Amniotic stem cell (primary cell): ENCODE measurements around the gene LYSMD1.
A peak's percentile ranks its signal among the peaks of the same experiment; 100 is the strongest.

ENCODE experiments used
- DNase-seq: peaks from one replicate; lab custom pipeline; 2025; lab: John Stamatoyannopoulos, UW

Gene LYSMD1

GRCh38 chr1:151175863-151176262 is 10.2 kb upstream of the LYSMD1 start, which contains the start of gene TMOD4:
Gene TMOD4 (minus strand): TSS chr1:151175981. CDS start chr1:151174875, 1,106 bp downstream.
- DNase-seq, result no peak

DNA sequence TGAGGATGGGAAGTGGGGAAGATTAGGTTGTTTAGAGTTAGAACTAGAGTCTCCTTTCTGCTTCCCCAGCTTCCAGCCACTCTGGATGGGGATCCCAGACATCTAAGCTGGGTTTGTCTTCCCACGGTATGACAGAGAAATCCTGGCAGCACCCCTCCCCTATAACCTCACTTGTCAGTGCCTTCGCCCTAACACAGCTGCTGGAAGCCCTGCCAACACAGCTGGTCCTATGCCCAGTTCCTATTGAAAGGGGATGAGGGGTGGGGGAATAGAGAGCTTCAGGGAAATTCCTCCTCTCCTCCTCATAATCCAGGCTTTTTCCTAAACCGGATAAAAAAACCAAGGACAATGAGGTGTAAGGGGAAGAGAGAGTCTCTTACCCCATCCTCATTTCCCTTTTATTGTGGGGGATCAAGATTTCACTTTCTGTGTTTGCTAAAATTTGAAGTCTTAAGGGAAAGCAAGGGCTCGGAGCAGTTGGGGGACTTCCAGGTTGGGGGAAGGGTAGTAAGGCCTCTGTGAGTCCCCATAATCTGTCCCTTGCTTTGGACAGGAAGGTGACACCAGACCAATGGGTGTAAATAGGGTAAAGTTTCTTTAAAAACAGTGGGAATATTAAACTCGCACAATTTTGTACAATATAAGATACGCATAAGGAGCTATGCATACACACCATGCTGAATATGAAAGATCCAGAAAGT is 9.5 kb upstream of the LYSMD1 start:
- no peak for DNase-seq

DNA sequence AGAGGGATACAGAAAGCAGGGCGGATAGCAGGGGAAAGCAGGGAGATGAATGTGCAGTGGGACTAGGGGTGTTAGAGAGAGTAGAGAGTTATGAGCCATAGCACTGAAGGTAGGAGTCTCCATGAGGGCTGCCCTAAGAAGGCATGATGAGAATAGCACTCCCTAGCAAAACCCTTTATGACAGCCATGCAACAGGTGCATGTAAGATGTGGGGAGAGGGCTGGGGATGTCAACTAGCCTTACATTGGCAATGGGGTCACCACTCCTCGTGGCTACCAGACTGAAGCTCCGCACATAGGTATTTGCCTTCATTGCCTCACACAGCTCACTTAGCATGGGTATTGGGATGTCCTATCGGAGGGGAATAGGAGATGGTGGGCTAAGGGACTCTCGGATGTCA is 5.5 kb upstream of the LYSMD1 start:
- DNase-seq, result no peak

GRCh38 chr1:151167116-151167515 is 1.4 kb upstream of the LYSMD1 start:
- DNase-seq, result no peak

GRCh38 chr1:151166505-151166956 is 829 bp upstream of the LYSMD1 start:
- peak; percentile 53 for DNase-seq

- DNase-seq, result no peak
Measured at GRCh38 chr1:151165281-151165737, 393 bp downstream of the LYSMD1 start.

- DNase-seq, result no peak
Measured at GRCh38 chr1:151164732-151165280, 896 bp downstream of the LYSMD1 start.

DNA sequence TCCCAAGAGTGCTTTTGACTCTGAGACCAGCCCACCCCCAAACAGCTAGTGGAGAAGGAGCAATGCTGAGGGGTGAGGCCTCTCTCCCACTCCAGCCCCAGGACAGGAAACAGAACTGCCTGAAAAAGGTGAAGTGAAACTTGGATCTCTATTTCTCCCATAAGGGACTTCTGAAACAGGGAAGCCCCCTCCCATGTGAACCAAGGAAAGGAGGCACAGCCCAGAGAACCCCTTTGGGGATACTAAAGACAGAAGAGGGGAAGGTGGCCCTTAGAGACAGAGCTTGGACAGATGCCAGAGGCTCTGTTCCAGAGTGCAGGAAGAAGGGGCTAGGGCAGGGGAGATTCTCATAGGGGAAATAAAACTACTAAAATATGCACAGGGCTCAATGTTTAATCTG is 6.3 kb downstream of the LYSMD1 start:
- DNase-seq, result no peak

GRCh38 chr1:151158751-151159251 is 6.9 kb downstream of the LYSMD1 start:
- DNase-seq, result no peak

GRCh38 chr1:151158326-151158725 is 7.4 kb downstream of the LYSMD1 start:
- no peak for DNase-seq

- no peak for DNase-seq
Measured at GRCh38 chr1:151157067-151157531, 8.6 kb downstream of the LYSMD1 start.

- no peak for DNase-seq
Measured at GRCh38 chr1:151156515-151156819, 9.2 kb downstream of the LYSMD1 start, which contains the start of gene TNFAIP8L2. Gene TNFAIP8L2 (plus strand): TSS chr1:151156649. CDS start chr1:151158698, 2,049 bp downstream.

GRCh38 chr1:151147665-151148064 is 18.0 kb downstream of the LYSMD1 start:
- DNase-seq, result no peak

GRCh38 chr1:151147132-151147503 is 18.6 kb downstream of the LYSMD1 start:
- DNase-seq, result no peak

- DNase-seq, result peak; percentile 84
Measured at GRCh38 chr1:151146412-151147131, 19.1 kb downstream of the LYSMD1 start, which contains the start of gene SEMA6C. Gene SEMA6C (minus strand): TSS chr1:151146631. CDS start chr1:151142621, 4,010 bp downstream.

- DNase-seq, result no peak
Measured at GRCh38 chr1:151146072-151146411, 19.7 kb downstream of the LYSMD1 start.

- no peak for DNase-seq
Measured at GRCh38 chr1:151145304-151146071, 20.2 kb downstream of the LYSMD1 start.

DNA sequence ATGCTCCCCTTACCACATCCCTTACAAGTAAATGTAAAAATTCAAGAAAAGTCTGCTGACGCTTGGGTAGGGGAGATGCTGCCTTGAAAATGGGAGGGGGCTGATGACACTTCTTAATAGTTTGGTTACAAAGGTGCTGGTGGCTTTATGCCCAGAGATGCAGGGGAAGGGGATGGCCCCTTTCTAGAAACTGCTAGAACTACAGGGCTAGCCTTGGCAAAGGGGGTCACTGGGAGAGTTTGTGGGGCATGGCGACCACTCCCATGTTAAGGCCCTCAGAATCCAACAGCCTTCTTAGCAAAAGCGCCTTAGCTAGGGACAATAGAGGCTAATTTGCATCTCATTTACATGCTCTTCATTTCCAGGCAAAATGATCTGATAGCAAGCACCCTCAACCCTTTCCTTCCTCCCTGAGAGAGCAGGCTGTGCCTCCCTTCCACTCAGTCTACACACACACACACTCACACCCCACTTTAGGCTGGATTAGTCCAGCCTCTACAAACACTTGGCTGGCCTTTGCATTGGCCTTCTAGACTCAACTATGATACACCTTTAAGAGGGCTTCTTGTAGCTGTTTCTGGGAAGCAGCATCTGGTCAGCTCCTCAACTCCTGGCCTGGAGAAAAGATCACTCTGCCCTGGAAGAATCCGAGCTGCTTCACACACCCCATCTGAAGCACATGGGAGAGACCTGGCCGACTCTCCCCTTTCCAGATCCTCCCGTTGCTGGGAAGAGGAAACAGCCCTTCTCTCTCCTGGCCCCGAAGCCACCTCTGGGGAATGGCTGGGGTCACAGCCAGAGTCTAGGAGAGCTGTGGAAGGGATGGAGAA is 21.0 kb downstream of the LYSMD1 start:
- no peak for DNase-seq

DNA sequence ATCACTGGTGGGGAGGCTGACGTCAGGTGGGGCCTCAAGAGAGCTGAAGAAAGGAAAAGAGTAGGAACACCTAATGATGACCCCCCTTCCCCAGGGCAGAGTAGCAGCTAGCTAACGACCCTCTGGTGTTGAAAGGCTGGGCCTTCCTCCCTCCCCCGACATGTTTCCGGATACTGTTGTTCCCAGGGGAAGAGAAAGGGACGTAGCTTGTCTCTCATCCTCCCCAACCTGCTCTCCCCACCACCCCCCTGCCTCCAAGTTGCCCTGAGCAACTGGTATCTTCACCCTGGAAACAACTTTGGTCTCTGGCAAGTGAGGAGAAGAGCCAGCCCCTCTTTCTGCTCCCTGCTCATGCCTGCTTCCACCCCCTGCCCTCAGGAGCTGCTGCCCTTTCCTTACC is 21.7 kb downstream of the LYSMD1 start:
- DNase-seq, result no peak

DNA sequence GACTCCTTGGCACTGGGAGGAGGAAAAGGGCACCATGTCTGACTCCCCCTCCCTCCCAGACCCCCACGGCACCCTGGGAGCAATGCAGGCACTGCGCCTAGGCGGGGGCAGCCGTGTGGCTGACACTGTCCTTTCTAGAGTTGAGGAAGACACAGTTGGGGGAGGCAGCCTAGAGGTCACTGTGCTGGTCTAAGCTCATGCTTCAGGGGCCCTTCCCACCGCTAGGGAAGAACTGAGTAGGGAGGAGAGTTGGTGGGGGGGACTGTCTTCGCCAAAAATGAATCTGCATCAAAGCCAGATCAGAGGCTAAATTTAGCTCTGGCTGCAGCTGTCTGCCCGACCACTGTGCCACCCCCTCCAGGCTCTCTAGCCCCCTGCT is 22.7 kb downstream of the LYSMD1 start:
- DNase-seq, result no peak

GRCh38 chr1:151142411-151143056 is 23.2 kb downstream of the LYSMD1 start:
- DNase-seq, result no peak
